Left ventricle myocardium inferior (tissue), 1 donor: ENCODE measurements around the gene DOCK3. TPM values are rescaled to one million over a fixed set of nuclear protein-coding genes. Genes with fewer than 3 reads are reported as not detected.
"Not testable (repeated sequence)": the region's sequence is repeated elsewhere in the genome, so short reads cannot be mapped to it uniquely, and the experiment has no call there.

Experiments used
- DNase-seq: peaks from one replicate; pipeline ENCODE4 v3.0.0-alpha.2; 2020
- H3K27ac ChIP-seq: fragments of 200-600 bp; replicated peaks from 2 replicates; pipeline ENCODE4 v1.8.0; 2021
- H3K27me3 ChIP-seq: fragments of 200-600 bp; 2 replicates; pipeline ENCODE4 v1.8.0; 2021; ENCODE audit warnings: low read depth
- H3K36me3 ChIP-seq: fragments of 200-600 bp; 2 replicates; pipeline ENCODE4 v1.8.0; 2021
- H3K4me1 ChIP-seq: fragments of 200-600 bp; 2 replicates; pipeline ENCODE4 v1.8.0; 2021
- H3K4me3 ChIP-seq: fragments of 200-600 bp; 2 replicates; pipeline ENCODE4 v1.8.0; 2021; ENCODE audit warnings: mild to moderate bottlenecking, moderate library complexity
- H3K9me3 ChIP-seq: fragments of 200-600 bp; replicated peaks from 2 replicates; pipeline ENCODE4 v1.8.0; 2021
- intact Hi-C: fragments of 100-400 bp; cut with micrococcal nuclease; formaldehyde crosslinking; loops from one replicate; pipeline ENCODE4 v1.11.0; 2022
- total RNA-seq: library from RNA; stranded (reverse); fragmentation: NEBNext Ultra II Directional; extraction: Animal tissue kit (Norgen Biotek cat#: 25700); gene quantifications from one replicate; pipeline ENCODE4 v1.2.1, GENCODE V29; 2021
- TF ChIP-seq, protein P1 (sequence below): fragments of 200-600 bp; IDR thresholded peaks from 2 replicates; pipeline ENCODE4 v1.8.0; 2021; ENCODE audit warnings: antibody characterized with exemption, mild to moderate bottlenecking, borderline replicate concordance
- donor health status: DM: no; HTN: yes; CAD: no; lungs with severe emphysema.

Gene DOCK3
- total RNA-seq, 1 donor from 2014 or later: 3.9 TPM

DNA sequence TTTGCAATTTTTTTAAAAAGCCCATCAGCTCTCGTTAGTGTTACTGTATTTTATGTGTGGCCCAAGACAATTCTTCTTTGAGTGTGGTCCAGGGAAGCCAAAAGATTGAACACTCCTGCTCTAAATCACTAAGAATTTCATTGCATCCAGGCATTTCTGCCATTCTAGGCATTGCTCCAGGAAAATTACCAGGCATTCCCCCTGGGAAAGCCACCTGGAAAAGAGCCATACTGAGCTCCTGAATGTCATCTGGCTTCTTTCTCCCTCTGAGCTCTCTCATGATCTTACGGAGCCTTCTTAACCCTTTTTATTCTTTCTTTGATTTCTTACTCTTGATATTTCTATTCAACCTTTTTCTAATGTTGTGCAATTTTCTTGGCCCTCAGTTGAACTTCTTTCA lies 202.2 kb downstream of the DOCK3 start:
- no peak for DNase-seq
- intact Hi-C loops: no loop called here
- Histone ChIP-seq H3K4me1 (peaks cover 16% of the 10 kb centered on the region), H3K9me3 (peaks cover under 1% of the 10 kb centered on the region), H3K27me3 (no peaks in the 10 kb centered on the region), H3K36me3 (no peaks in the 10 kb centered on the region), H3K4me3 (no peak overlapping the region), H3K27ac (no peak overlapping the region)
- TF ChIP-seq, protein P1, sequence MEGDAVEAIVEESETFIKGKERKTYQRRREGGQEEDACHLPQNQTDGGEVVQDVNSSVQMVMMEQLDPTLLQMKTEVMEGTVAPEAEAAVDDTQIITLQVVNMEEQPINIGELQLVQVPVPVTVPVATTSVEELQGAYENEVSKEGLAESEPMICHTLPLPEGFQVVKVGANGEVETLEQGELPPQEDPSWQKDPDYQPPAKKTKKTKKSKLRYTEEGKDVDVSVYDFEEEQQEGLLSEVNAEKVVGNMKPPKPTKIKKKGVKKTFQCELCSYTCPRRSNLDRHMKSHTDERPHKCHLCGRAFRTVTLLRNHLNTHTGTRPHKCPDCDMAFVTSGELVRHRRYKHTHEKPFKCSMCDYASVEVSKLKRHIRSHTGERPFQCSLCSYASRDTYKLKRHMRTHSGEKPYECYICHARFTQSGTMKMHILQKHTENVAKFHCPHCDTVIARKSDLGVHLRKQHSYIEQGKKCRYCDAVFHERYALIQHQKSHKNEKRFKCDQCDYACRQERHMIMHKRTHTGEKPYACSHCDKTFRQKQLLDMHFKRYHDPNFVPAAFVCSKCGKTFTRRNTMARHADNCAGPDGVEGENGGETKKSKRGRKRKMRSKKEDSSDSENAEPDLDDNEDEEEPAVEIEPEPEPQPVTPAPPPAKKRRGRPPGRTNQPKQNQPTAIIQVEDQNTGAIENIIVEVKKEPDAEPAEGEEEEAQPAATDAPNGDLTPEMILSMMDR: no peak

DNA sequence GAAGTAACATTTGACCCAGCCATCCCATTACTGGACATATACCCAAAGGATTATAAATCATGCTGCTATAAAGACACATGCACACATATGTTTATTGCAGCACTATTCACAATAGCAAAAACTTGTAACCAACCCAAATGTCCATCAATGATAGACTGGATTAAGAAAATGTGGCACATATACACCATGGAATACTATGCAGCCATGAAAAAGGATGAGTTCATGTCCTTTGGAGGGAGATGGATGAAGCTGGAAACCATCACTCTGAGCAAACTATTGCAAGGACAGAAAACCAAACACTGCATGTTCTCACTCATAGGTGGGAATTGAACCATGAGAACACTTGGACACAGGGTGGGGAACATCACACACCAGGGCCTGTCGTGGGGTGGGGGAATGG lies 208.0 kb downstream of the DOCK3 start:
- H3K27me3 ChIP-seq, H3K4me3 ChIP-seq, DNase-seq, intact Hi-C loops, H3K4me1 ChIP-seq, H3K27ac ChIP-seq, H3K36me3 ChIP-seq: not testable (repeated sequence)
- H3K9me3 ChIP-seq: peaks cover 13% of the 10 kb centered on the region

DNA sequence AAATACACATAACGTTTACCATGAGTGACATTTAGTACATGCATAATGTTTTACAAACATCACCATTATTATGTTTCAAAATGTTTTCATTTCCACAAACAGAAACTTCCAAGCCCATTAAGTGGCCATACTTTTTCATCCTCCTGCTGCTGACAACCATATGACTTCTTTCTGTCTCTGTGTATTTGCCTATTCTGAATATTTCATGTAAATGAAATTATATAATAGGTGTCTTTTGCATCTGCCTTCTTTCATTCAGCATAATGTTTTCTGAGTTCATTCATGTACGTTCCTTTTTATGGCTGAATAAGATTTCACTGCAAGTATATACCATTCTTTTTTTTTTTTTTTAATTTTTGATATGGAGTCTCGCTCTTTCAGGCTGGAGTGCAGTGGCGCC lies 209.0 kb downstream of the DOCK3 start:
- TF ChIP-seq, protein P1: no peak
- no peak overlapping the region for H3K4me3 ChIP-seq
- no peak for DNase-seq
- intact Hi-C loops: no loop called here
- no peak overlapping the region for H3K27ac ChIP-seq
- H3K9me3 ChIP-seq: peaks cover 13% of the 10 kb centered on the region
- H3K4me1 ChIP-seq: no peaks in the 10 kb centered on the region
- no peaks in the 10 kb centered on the region for H3K36me3 ChIP-seq
- no peaks in the 10 kb centered on the region for H3K27me3 ChIP-seq

DNA sequence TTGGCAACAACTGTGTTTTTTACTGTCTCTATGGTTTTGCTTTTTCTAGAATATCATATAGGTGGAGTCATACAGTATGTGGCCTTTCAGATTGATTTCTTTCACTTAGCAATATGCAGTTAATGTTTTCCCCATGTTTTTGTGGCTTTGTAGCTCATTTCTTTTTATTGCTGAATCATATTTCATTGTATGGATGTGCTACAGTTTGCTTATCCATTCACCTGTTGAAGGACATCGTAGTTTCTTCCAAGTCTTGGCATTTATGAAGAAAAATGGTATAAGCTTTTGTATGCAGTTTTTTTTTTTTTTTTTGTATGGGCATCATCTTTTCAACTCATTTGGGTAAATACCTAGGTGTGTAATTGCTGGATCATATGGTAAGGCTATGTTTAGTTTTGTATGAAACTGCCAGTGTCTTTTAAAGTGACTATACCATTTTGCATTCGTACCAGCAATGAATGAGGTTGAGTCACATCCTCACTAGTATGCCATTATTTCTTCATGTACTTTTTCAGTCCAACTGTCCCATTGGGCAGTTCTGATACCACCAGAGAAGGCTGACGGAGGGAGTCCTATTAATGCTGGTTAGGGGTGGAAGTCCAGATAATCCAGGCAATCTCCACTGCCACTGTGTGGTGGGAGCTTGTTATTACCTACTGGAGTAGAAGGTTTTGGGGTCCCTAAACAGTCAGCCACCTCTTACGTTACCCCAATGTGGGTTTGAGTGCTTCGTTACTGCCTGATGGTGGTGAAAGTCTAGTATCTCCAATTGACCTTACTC lies 210.5 kb downstream of the DOCK3 start:
- H3K36me3 ChIP-seq: no peaks in the 10 kb centered on the region
- H3K27me3 ChIP-seq: no peaks in the 10 kb centered on the region
- TF ChIP-seq, protein P1: peak; percentile 38
- H3K4me1 ChIP-seq: no peaks in the 10 kb centered on the region
- peaks cover 13% of the 10 kb centered on the region for H3K9me3 ChIP-seq
- no peak for DNase-seq
- no peak overlapping the region for H3K4me3 ChIP-seq
- H3K27ac ChIP-seq: no peak overlapping the region
- intact Hi-C loops: no loop called here

- DNase-seq: no peak
- peaks cover 26% of the 10 kb centered on the region for H3K9me3 ChIP-seq
- TF ChIP-seq, protein P1: no peak
- H3K27ac ChIP-seq: no peak overlapping the region
- intact Hi-C loops: no loop called here
- H3K27me3 ChIP-seq: no peaks in the 10 kb centered on the region
- H3K4me3 ChIP-seq: no peak overlapping the region
- no peaks in the 10 kb centered on the region for H3K36me3 ChIP-seq
- H3K4me1 ChIP-seq: no peaks in the 10 kb centered on the region
Measured at GRCh38 chr3:50890688-50891344, 216.1 kb downstream of the DOCK3 start.

DNA sequence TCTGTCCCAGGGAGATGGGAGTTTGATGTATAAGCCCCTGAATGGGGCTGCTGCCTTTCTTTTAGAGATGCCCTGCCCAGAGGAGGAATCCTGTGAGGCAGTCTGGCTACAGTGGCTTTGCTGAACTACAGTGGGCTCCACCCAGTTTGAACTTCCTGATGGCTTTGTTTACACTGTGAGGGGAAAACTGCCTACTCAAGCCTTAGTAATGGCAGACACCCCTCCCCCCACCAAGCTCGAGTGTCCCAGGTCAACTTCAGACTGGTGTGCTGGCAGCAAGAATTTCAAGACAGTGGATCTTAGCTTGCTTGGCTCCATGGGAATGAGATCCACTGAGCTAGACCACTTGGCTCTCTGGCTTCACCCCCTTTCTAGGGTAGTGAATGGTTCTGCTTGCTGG lies 226.4 kb downstream of the DOCK3 start:
- H3K4me1 ChIP-seq, DNase-seq, intact Hi-C loops, H3K4me3 ChIP-seq, H3K9me3 ChIP-seq, H3K27ac ChIP-seq, H3K27me3 ChIP-seq, H3K36me3 ChIP-seq: not testable (repeated sequence)
